GM12872 (cell line): ENCODE measurements around the gene FAM20A.

Experiments
- CTCF ChIP-seq: IDR thresholded peaks from 3 replicates; pipeline ENCODE4 v1.5.1; 2011; ENCODE audit warnings: low read depth, mild to moderate bottlenecking, low read length, moderate library complexity; ENCODE audit not compliant: insufficient read depth

Gene FAM20A

GRCh38 chr17:68592682-68593641 lies 8.2 kb downstream of the FAM20A start:
- no peak for TF ChIP-seq CTCF

- TF ChIP-seq CTCF: no peak
Observed at GRCh38 chr17:68592009-68592408, 9.2 kb downstream of the FAM20A start.

- no peak for TF ChIP-seq CTCF
Observed at GRCh38 chr17:68591583-68591982, 9.6 kb downstream of the FAM20A start.

GRCh38 chr17:68589086-68589485 lies 12.1 kb downstream of the FAM20A start:
- TF ChIP-seq CTCF: no peak

DNA sequence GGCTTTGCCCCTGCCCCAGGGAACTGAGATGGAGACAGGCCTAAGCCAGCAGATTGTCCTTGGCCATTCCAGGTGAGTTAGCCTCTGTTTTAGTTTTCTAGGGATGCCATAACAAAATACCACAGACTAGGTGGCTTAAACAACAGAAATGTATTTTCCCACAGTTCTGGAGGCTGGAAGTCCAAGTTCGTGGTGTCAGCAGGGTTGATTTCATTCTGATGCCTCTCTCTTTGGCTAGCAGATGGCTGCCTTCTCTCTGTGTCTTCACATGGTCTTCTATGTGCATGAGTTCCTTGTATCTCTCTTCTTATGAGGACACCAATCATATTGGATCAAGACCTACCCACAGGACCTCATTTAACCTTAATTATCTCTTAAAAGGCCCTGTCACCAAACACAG lies 12.8 kb downstream of the FAM20A start:
- no peak for TF ChIP-seq CTCF

GRCh38 chr17:68587847-68588246 lies 13.3 kb downstream of the FAM20A start:
- no peak for TF ChIP-seq CTCF

DNA sequence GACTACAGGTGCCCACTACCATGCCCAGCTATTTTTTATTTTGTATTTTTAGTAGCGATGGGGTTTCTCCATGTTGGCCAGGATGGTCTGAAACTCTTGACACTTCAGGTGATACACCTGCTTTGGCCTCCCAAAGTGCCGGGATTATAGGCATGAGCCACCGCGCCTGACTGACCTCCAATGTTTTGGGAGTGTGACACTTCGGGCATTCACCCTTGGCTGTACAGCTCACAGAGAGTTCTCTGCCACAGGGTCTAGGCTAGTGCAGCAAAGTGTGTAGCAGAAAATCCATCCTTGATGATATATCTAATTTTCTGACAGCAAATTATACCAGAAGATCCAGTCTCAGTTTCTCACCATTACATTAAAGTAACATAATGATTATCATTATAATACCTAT lies 14.1 kb downstream of the FAM20A start:
- TF ChIP-seq CTCF: no peak
